Right lobe of liver (tissue), 4 donors: ENCODE results near the gene AAMP.

Experiments used
- POLR2A ChIP-seq: fragments of 450-650 bp; IDR thresholded peaks from one replicate; pipeline ENCODE4 v1.6.1; 2017; ENCODE audit warnings: antibody characterized with exemption, mild to moderate bottlenecking
- TF ChIP-seq, protein P1 (sequence below), 4 donors: fragments of 200-600 bp in 3 of 4; fragments of 450-650 bp in 1 of 4; IDR thresholded peaks; one replicate each; pipeline versions ENCODE4 v1.5.1 to v1.8.0; 2016 to 2022; ENCODE audit warnings: antibody characterized with exemption in 4 of 4, mild to moderate bottlenecking in 2 of 4
- donor health status: DM: no; HTN: no; CAD: no.
- donor health status: DM: no; HTN: no; CAD: no.
- donor health status: DM: no; HTN: yes; CAD: no.

DNA sequence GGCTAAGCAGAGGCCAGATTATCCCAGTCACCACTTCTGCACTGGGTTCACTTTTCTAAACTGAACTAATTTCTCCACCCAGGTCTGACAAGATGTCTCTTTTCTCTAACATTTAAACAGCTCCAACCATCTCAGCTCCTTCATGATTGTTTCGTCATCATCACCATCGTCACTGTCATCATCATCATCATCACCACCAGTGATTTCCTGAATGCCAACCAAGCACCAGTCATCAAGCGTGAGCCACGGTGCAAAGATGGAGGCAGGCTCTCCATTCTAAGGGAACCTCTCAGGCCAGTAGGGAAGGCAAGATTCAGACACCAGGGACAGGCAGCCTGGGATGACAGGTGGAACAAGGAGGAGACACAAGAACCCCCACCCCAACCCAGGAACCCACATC, 47.9 kb upstream of the AAMP start:
- TF ChIP-seq, protein P1, sequence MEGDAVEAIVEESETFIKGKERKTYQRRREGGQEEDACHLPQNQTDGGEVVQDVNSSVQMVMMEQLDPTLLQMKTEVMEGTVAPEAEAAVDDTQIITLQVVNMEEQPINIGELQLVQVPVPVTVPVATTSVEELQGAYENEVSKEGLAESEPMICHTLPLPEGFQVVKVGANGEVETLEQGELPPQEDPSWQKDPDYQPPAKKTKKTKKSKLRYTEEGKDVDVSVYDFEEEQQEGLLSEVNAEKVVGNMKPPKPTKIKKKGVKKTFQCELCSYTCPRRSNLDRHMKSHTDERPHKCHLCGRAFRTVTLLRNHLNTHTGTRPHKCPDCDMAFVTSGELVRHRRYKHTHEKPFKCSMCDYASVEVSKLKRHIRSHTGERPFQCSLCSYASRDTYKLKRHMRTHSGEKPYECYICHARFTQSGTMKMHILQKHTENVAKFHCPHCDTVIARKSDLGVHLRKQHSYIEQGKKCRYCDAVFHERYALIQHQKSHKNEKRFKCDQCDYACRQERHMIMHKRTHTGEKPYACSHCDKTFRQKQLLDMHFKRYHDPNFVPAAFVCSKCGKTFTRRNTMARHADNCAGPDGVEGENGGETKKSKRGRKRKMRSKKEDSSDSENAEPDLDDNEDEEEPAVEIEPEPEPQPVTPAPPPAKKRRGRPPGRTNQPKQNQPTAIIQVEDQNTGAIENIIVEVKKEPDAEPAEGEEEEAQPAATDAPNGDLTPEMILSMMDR (IDR thresholded peaks at IDR 0.05): no peak
- TF ChIP-seq POLR2A: no peak
